Right ventricle myocardium superior (tissue), 1 donor: ENCODE measurements around the gene MRPS27. TPM values are rescaled to one million over a fixed set of nuclear protein-coding genes. Genes with fewer than 3 reads are reported as not detected.

Experiments
- ATAC-seq: fragments of 200-7000 bp; cut with Tn5 transposase; one replicate; pipeline ENCODE4 v1.9.1; 2020; ENCODE audit warnings: mild to moderate bottlenecking; ENCODE audit not compliant: poor library complexity
- DNase-seq: peaks from one replicate; pipeline ENCODE4 v3.0.0-alpha.2; 2020
- intact Hi-C: fragments of 100-400 bp; cut with DNase I; formaldehyde crosslinking; loops from one replicate; pipeline ENCODE4 v1.11.2; 2022
- long read RNA-seq: library from polyadenylated mRNA; unstranded; transcript quantifications from one replicate; pipeline ENCODE4 v2.0.0, GENCODE V29; 2021
- total RNA-seq: library from RNA; stranded (reverse); fragmentation: NEBNext Ultra II Directional; extraction: Animal tissue kit (Norgen Biotek cat#: 25700); gene quantifications from one replicate; pipeline ENCODE4 v1.2.1, GENCODE V29; 2021
- donor health status: DM: no; HTN: yes; CAD: no; lungs with severe emphysema.

Gene MRPS27
- 69.3 TPM for total RNA-seq
- long read RNA-seq, transcript MRPS27-201 (11 exons, 2,785 nt), result major isoform, 162 of 193 reads
- long read RNA-seq, transcript MRPS27-202 (11 exons, 2,628 nt), result minor isoform, 6 of 193 reads
- long read RNA-seq, partial matches to known transcripts, result 6 of 193 reads
- long read RNA-seq, other reads (novel, unspliced or antisense), result 18 of 193 reads

- intact Hi-C loops, result no loop called here
- peak; percentile 100 for ATAC-seq
- DNase-seq, result peak; percentile 97
Observed at GRCh38 chr5:72319976-72320752, at the start of gene MRPS27, which contains the start of gene PTCD2. TSS of gene MRPS27 (minus strand) at chr5:72320240. CDS start at chr5:72320221, 19 bp downstream. TSS of gene PTCD2 (plus strand) at chr5:72320373. CDS start at chr5:72320383, 10 bp downstream.

DNA sequence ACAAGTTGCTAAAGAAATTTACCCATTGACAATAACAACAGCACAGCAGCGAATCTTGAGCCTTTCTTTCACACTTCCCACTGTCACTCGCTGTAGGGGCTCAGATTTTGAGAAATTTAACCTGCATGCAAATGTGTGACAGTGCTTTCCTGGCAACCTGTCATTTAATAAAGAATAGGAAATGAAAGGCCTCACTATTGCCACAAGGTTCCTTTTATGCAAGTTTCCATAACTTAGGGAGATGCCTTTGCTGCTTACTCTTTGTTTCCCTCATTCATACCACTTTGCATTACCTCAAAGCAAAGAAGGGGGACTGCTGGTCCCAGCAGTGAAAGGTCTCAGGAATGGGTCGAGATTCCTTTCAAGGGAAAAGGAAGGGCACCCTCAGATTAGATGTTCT lies 49.7 kb upstream of the MRPS27 start:
- no peak for ATAC-seq
- intact Hi-C loops, result no loop called here

GRCh38 chr5:72369301-72369700 lies 49.3 kb upstream of the MRPS27 start:
- intact Hi-C loops, result no loop called here
- no peak for ATAC-seq
- no peak for DNase-seq

More for the DNA sequence above, 49.7 kb upstream of the MRPS27 start:
- no peak for DNase-seq

DNA sequence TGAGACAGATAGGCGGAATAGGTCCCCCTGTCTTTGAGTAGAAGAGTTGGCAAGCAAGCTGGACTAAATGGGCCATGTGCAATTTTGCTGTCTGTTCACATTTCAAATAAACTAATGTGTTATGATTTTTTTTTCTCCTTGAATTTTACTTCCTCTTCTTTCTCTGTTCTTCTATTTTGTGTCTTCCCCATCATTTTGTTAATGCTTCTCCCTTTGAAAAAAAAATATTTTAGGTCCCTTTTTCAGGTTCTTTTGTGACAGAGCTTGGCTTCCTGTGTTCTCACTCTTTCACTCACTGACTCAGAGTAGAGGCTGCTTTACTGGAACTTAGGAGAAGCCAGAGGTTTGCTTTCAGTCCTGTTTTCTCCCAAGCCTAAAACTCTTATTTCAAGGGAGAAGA lies 48.2 kb upstream of the MRPS27 start:
- DNase-seq (no peak), ATAC-seq (no peak)
- intact Hi-C loops, result no loop called here

- DNase-seq (peak; percentile 54), ATAC-seq (peak; percentile 93)
- intact Hi-C loops, result loop anchor here (2.0 kb wide), 1 partner anchor 158 kb away; no protein-coding TSS in a partner anchor
Observed at GRCh38 chr5:72366324-72366976, 46.4 kb upstream of the MRPS27 start.

DNA sequence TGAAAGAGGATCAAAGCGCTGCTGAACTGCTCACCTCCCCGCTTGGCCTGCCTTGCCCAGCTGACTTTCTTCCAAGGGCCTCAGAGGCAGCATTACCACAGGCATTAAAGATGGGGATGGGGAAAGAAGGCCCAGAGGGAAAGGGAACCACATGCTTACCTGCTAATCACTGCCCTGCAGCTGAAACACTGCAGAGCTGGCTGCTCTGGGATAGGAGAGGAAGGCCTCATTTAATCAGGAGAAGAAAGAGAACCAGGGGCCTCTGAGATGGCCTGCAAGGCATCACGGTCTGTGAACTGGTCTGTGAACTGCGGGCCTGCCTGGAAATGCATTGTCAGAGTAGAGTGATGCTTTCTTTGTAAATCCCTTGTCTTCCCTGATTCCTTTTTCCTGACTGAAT lies 44.9 kb upstream of the MRPS27 start:
- intact Hi-C loops, result no loop called here
- DNase-seq (no peak), ATAC-seq (no peak)

DNA sequence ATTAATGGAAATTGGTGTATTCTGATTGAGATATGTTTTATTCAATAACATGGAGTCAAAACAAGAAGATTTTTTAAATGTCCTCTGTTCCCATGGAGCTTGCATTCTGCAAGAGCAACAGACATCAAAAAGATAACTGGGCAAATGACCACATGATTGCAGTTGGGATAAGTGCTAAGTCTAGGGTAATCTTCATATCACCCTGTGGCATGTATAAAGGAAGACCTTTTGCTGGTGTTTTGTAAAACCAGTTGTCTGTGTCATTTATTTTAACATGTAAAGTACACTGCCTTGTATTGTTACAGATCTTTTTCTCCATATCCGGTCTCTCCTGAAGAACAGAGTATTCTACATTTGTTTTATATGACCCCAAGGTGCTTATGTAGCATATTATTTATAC lies 44.1 kb upstream of the MRPS27 start:
- intact Hi-C loops, result no loop called here
- no peak for DNase-seq
- no peak for ATAC-seq

DNA sequence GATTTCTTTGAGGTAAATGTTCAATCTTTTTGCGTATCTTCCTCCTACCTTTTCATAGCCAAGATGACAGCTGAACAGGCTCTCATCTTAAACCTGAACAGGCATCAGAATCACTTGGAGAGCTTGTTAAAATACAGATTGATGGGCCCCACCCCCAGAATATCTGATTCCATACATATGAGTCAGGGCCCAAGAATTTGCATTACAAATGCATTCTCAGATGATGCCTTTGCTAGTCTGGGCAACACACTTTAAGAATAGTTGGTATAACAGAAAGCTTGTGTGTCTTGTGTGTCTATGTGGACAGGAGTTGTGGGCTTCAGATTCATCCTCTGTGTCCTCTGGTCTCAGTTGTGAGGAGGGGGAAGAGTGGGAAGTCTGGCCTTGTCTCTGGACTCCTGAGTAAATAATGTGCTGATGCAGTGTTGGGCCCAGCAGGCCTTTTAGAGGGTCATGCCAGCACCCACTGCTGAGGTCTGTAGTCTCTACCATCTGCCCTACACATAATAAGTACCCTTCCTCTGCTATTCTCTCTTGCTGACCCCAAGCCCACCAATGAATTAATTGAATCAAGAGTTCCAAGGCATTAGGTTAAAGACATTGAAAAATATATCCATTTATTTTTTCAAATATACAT lies 43.2 kb upstream of the MRPS27 start:
- ATAC-seq (no peak), DNase-seq (no peak)
- intact Hi-C loops, result no loop called here

DNA sequence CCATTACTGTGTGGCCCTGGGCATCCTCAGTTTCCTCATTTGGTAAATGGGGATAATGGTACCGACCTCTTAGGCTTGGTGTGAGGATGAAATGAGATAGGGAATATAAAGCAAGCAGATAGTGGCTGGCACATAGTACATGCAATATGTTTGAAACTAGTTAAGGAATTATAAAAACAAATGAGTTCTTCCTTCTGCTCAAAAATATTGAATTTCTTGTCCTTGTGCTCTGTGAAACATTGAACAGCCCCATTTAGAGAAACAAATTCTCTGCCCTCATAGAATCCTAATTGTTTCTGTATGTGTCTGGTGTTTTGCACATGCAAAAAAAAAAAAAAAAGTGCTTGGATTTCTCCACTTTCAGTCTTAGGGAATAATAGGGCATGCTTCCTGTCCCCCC lies 39.8 kb upstream of the MRPS27 start:
- intact Hi-C loops, result no loop called here
- ATAC-seq (no peak), DNase-seq (no peak)

DNA sequence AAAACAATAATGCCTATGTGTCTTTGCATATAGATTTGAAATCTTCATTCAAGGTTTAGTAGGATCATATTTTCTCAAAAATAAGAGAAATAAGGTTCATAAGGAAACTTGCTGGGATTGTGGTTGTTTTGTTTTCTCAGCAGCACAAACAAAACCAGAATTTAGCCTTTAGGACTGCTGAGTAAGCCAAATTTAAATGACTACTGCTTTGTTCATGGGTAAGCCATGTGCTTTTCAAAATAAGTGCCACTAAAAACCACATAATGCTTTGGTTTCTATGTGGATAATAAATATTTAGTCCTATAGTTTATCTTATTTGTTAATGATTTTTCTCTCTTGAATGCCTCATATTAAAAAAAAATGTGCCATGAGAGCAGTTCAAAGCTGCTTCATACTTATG lies 38.9 kb upstream of the MRPS27 start:
- intact Hi-C loops, result no loop called here
- DNase-seq (no peak), ATAC-seq (no peak)

DNA sequence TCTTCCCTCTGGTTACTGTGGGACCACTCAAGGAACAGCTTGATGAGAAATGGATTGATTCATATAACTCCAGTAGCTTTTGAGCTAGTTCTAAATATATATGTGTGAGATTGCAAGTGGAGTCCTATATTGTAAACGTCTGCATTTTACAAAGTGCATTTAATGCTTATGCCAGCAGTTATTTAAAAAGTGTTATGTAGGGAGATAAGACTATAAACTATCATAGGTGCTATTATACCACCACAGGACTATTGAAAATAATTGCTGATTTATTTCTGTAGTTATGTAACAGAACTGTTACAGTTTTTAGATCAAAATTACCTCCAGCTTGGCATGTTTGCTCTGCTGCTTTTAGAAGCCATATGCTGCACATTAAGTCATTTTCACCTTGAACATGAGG lies 36.3 kb upstream of the MRPS27 start:
- DNase-seq (no peak), ATAC-seq (no peak)
- intact Hi-C loops, result no loop called here

DNA sequence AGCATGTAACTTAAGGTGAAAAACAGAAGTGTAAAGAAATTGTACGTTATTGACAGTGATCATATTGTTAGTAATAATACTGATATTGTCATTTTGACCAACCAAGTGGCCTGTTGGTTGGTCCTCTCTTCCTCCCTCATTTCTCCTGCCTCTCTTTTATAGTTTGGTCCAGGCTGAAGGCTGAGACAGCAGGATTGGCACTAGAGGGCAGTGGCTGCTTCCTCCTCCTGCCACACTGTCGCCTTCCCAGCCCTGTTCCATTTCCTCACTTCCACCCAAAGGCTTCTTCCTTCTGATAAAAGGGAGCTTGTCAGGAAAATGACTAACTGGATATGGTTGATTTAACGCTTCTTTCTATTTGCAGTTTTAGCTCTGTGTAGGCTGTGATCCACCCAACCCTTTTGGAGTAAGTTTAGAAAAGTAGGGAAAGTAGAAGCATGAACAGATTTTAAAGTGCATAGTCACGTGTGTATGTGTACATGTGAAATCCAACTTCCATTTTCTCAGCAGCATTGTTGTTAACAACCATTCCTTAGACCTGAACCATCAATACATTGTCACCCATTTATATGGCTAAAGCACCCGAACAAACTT lies 35.8 kb upstream of the MRPS27 start:
- intact Hi-C loops, result no loop called here
- peak; percentile 40 for DNase-seq
- peak; percentile 72 for ATAC-seq

GRCh38 chr5:72353046-72353445 lies 33.0 kb upstream of the MRPS27 start:
- ATAC-seq (no peak), DNase-seq (no peak)
- intact Hi-C loops, result no loop called here

DNA sequence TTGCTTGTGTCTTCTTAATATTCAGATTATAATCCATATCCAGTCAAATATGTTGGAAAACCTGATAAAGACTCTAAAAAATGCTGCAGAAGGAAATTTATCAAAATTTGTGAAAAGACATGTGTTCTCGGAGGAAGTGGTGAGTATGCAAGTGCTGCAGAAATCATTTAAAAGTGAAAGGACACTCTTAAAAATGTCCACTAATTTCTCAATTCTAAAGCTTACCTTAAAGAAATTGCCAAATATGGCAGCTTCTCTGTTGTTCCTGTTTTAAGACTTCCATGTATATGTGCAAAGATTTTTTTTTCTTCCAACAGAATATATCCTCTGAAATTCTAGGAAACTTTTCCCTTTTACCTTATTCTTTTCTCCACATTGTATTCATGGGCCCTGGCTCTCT lies 32.6 kb upstream of the MRPS27 start:
- ATAC-seq, result no peak
- no peak for DNase-seq
- intact Hi-C loops, result no loop called here

- ATAC-seq, result no peak
- intact Hi-C loops, result no loop called here
- no peak for DNase-seq
Observed at GRCh38 chr5:72351376-72351775, 31.3 kb upstream of the MRPS27 start.

DNA sequence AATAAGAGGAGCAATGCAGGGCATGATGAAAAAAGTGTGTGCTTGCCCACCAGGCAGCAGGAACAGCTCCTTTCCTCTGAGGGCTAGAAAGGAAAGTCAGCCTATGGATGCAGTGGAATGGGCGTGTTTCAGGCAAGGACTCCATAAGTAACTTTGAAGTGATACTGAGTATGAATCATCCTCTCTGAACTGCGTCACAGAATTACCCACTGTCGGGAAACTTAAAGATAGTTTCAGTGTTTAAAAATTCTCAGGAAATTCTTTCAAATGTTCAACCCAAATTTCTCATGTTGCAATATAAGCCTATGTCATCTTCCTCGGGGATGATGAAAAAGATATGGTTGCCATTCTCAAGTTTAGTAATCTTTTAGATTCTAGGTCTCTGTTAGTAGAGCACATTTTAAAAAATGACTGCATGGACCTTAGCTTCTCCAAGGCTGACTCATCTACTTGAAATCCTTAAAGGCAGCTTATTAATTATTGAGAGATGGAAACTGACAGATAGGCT lies 27.8 kb upstream of the MRPS27 start:
- no peak for DNase-seq
- intact Hi-C loops, result no loop called here
- no peak for ATAC-seq

GRCh38 chr5:72346398-72346797 lies 26.4 kb upstream of the MRPS27 start:
- ATAC-seq (no peak), DNase-seq (no peak)
- intact Hi-C loops, result no loop called here

DNA sequence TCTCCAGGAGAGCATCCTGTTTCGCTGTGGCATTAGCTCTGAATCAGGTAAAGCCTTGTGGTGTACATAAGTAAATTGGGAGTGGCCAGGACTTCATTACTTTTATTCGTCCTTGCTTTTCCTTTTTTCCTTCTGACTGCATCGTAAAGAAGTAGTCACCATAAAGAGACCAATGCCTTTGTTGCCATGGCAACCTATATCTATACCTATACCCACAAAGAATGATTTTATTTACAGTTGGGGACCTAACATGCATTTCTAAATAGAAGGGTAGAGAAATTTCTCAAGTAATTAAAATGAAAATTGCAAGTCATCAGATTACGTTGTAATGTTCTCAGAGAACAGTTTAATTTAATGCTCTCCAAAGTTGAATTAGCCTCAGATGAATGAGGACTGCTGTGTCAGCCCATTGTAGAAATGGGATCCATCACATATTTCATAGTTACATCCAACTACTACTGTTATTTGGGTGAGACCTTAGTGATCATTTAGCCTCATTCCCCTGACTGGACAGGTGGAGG lies 18.7 kb upstream of the MRPS27 start:
- DNase-seq (no peak), ATAC-seq (no peak)
- intact Hi-C loops, result no loop called here

- intact Hi-C loops, result no loop called here
- ATAC-seq, result peak; percentile 51
- no peak for DNase-seq
Observed at GRCh38 chr5:72337159-72337558, 17.1 kb upstream of the MRPS27 start.
